ENCODE results near the gene ELOA2.
"Not testable (repeated sequence)": the region's sequence is repeated elsewhere in the genome, so short reads cannot be mapped to it uniquely, and the experiment has no call there.

Gene ELOA2

GRCh38 chr18:47032945-47033344 lies 2.5 kb downstream of the ELOA2 start:
- no peak for TF ChIP-seq CTCF (IDR thresholded peaks at IDR 0.05; ENCODE audit: insufficient read depth, missing control alignments)
- no peak for DNase-seq (ENCODE audit: insufficient read length, low spot score)
- FAIRE-seq, result no peak

GRCh38 chr18:47030887-47031286 lies 4.5 kb downstream of the ELOA2 start:
- DNase-seq (ENCODE audit: insufficient read length, low spot score); FAIRE-seq: not testable (repeated sequence)

GRCh38 chr18:47029684-47030353 lies 5.6 kb downstream of the ELOA2 start:
- FAIRE-seq, result not testable (repeated sequence)

GRCh38 chr18:47028738-47029137 lies 6.7 kb downstream of the ELOA2 start:
- not testable (repeated sequence) for FAIRE-seq; DNase-seq (ENCODE audit: insufficient read length, low spot score)

More at GRCh38 chr18:47029684-47030353, 5.6 kb downstream of the ELOA2 start:
- DNase-seq (ENCODE audit: insufficient read length, low spot score), result not testable (repeated sequence)

- FAIRE-seq; DNase-seq (ENCODE audit: insufficient read length, low spot score): not testable (repeated sequence)
These were observed 9.8 kb downstream of the ELOA2 start for GRCh38 chr18:47025557-47026174.

GRCh38 chr18:47023769-47024465 lies 11.5 kb downstream of the ELOA2 start:
- FAIRE-seq; DNase-seq (ENCODE audit: insufficient read length, low spot score): not testable (repeated sequence)

- FAIRE-seq; DNase-seq (ENCODE audit: insufficient read length, low spot score): not testable (repeated sequence)
These were observed 12.6 kb downstream of the ELOA2 start for GRCh38 chr18:47022821-47023220.

- not testable (repeated sequence) for DNase-seq (ENCODE audit: insufficient read length, low spot score); FAIRE-seq
These were observed 14.7 kb downstream of the ELOA2 start for GRCh38 chr18:47020757-47021156.

GRCh38 chr18:47019870-47020269 lies 15.6 kb downstream of the ELOA2 start:
- DNase-seq (ENCODE audit: insufficient read length, low spot score); FAIRE-seq: not testable (repeated sequence)

Data from D721Med (cell line).